ENCODE results near the gene NKX2-2. TPM values are rescaled to one million over a fixed set of nuclear protein-coding genes. Genes with fewer than 3 reads are reported as not detected.

Gene NKX2-2
- total RNA-seq, 1 experiment from 2014 or later: not detected

DNA sequence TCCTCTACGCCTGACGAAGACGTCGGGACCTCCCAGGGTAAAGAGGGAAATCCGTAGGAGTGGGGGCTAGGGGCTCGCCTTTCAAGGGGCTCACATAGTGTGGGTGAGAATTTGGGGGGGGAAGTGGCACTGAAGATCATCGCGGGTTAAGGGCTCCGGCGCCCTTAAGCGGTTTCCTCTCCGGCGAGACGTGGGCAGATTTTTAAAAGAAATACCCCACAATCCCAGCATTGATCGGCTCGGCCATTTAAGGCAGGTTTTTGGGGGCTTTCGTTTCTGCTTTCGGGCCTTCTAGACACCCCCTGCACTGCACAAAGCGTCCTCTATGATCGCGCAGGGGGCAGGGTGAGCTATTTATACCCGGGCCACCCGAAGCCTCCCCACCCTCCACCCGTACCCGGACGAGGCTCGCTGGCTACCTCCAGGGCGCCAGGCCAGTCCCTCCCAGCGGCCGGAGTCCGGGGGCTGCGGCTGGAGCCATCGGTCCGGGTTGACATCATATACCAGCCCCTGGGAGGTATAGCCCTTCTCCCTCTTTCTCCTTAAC is 1.2 kb downstream of the NKX2-2 start:
- no peak for DNase-seq
- Histone ChIP-seq H3K4me1 (ENCODE audit: insufficient read depth, low read length) (0 out of 2 replicates have a peak, but pooled peaks cover 8% of the 10 kb centered on the region), H3K9me2 (replicated peaks; ENCODE audit: low read length) (no peaks in the 10 kb centered on the region), H3K9ac (ENCODE audit: low read length) (no peak overlapping the region), H3F3A (ENCODE audit: low read length, unreplicated experiment) (no peaks in the 10 kb centered on the region), H3K27ac (ENCODE audit: low read length) (no peak overlapping the region), H2AFZ (ENCODE audit: low read length) (no peak overlapping the region), H3K4me3 (ENCODE audit: low read length) (peak overlapping the region; percentile 50), H3K27me3 (ENCODE audit: low read length) (peaks cover 82% of the 10 kb centered on the region), H3K4me2 (ENCODE audit: low read length) (peak overlapping the region; percentile 77), H4K20me1 (ENCODE audit: low read length) (no peaks in the 10 kb centered on the region), H3K9me3 (ENCODE audit: low read length) (no peaks in the 10 kb centered on the region), H3K36me3 (ENCODE audit: low read depth, low read length) (no peaks in the 10 kb centered on the region), H3K79me2 (ENCODE audit: low read length) (no peaks in the 10 kb centered on the region)
- ChIA-PET CTCF (no interaction called here), POLR2A (ENCODE audit: unreplicated experiment) (no interaction called here)
- TF ChIP-seq EZH2phosphoT487 (IDR thresholded peaks at IDR 0.05; ENCODE audit: borderline replicate concordance, low read length) (no peak), EZH2 (IDR thresholded peaks at IDR 0.05; ENCODE audit: low read length, unreplicated experiment) (no peak)
- TF ChIP-seq, protein P1, sequence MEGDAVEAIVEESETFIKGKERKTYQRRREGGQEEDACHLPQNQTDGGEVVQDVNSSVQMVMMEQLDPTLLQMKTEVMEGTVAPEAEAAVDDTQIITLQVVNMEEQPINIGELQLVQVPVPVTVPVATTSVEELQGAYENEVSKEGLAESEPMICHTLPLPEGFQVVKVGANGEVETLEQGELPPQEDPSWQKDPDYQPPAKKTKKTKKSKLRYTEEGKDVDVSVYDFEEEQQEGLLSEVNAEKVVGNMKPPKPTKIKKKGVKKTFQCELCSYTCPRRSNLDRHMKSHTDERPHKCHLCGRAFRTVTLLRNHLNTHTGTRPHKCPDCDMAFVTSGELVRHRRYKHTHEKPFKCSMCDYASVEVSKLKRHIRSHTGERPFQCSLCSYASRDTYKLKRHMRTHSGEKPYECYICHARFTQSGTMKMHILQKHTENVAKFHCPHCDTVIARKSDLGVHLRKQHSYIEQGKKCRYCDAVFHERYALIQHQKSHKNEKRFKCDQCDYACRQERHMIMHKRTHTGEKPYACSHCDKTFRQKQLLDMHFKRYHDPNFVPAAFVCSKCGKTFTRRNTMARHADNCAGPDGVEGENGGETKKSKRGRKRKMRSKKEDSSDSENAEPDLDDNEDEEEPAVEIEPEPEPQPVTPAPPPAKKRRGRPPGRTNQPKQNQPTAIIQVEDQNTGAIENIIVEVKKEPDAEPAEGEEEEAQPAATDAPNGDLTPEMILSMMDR (conservative IDR thresholded peaks at IDR 0.05; ENCODE audit: low read depth, low read length): no peak
- ATAC-seq: no peak
- BruUV-seq (replicated peaks): no TSS peak
- intact Hi-C loops (cut with micrococcal nuclease): no loop called here

DNA sequence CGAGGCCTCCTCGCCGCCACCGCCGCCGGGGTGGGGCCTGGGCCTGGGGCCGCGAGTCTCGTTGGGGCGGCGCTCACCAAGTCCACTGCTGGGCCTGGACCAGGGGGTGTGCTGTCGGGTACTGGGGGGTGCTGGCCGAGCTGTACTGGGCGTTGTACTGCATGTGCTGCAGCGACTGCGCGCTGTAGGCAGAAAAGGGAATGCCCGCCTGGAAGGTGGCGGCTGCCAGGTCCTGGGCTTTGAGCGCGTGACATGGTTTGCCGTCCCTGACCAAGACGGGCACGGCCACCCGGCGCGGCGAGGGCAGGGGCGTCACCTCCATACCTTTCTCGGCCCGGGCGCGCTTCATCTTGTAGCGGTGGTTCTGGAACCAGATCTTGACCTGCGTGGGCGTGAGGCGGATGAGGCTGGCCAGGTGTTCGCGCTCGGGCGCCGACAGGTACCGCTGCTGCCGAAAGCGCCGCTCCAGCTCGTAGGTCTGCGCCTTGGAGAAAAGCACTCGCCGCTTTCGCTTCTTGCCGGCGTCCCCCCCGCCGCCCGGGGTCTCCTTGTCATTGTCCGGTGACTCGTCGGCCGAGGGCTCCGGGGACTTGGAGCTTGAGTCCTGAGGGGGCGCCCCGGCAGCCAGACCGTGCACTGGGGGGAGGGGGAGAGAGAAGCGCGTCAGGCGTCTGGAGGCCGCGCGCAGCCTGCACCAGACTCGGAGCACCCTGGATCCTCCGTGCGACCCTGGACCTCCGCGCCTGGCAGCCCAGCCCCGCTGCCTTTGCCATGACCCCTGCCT is 1.8 kb downstream of the NKX2-2 start:
- TF ChIP-seq EZH2phosphoT487 (IDR thresholded peaks at IDR 0.05; ENCODE audit: borderline replicate concordance, low read length) (no peak), EZH2 (IDR thresholded peaks at IDR 0.05; ENCODE audit: low read length, unreplicated experiment) (no peak)
- TF ChIP-seq, protein P1 (conservative IDR thresholded peaks at IDR 0.05; ENCODE audit: low read depth, low read length): no peak
- 0 out of 2 replicates have a peak, but pooled peaks cover 8% of the 10 kb centered on the region for H3K4me1 ChIP-seq (ENCODE audit: insufficient read depth, low read length)
- H3K9ac ChIP-seq (ENCODE audit: low read length): no peak overlapping the region
- ATAC-seq (peak; percentile 13; the same call in 1 of the 2 replicates), DNase-seq (no peak)
- no peak overlapping the region for H3K27ac ChIP-seq (ENCODE audit: low read length)
- ChIA-PET CTCF (no interaction called here), POLR2A (ENCODE audit: unreplicated experiment) (no interaction called here)
- H3F3A ChIP-seq (ENCODE audit: low read length, unreplicated experiment): no peaks in the 10 kb centered on the region
- H2AFZ ChIP-seq (ENCODE audit: low read length): no peak overlapping the region
- H3K4me2 ChIP-seq (ENCODE audit: low read length): peak overlapping the region; percentile 77
- no TSS peak for BruUV-seq (replicated peaks)
- no peaks in the 10 kb centered on the region for H3K9me3 ChIP-seq (ENCODE audit: low read length)
- no peaks in the 10 kb centered on the region for H4K20me1 ChIP-seq (ENCODE audit: low read length)
- peaks cover 80% of the 10 kb centered on the region for H3K27me3 ChIP-seq (ENCODE audit: low read length)
- H3K36me3 ChIP-seq (ENCODE audit: low read depth, low read length): no peaks in the 10 kb centered on the region
- H3K79me2 ChIP-seq (ENCODE audit: low read length): no peaks in the 10 kb centered on the region
- intact Hi-C loops (cut with micrococcal nuclease): no loop called here
- H3K4me3 ChIP-seq (ENCODE audit: low read length): peak overlapping the region; percentile 50
- H3K9me2 ChIP-seq (replicated peaks; ENCODE audit: low read length): no peaks in the 10 kb centered on the region

DNA sequence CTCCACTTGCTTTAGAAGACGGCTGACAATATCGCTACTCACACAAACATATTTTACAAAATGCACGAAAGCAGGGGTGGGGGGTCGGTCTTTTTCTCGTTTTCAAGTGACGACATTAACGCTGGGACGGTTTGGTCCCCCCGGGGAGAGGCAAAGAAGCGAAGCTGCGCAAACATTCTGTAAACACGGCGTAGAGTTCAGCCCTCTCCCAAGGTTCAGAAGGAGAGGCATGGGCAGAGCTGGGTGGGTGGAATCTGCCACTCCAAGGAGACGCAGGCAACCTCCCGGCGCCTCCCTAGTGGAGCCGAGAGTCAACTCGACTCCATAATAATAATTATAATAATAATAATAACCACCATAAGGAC is 2.4 kb downstream of the NKX2-2 start:
- TF ChIP-seq EZH2 (IDR thresholded peaks at IDR 0.05; ENCODE audit: low read length, unreplicated experiment) (no peak), EZH2phosphoT487 (IDR thresholded peaks at IDR 0.05; ENCODE audit: borderline replicate concordance, low read length) (no peak)
- TF ChIP-seq, protein P1 (conservative IDR thresholded peaks at IDR 0.05; ENCODE audit: low read depth, low read length): no peak
- 0 out of 2 replicates have a peak, but pooled peaks cover 8% of the 10 kb centered on the region for H3K4me1 ChIP-seq (ENCODE audit: insufficient read depth, low read length)
- BruUV-seq (replicated peaks): no TSS peak
- H2AFZ ChIP-seq (ENCODE audit: low read length): no peak overlapping the region
- H3K4me3 ChIP-seq (ENCODE audit: low read length): no peak overlapping the region
- H3K36me3 ChIP-seq (ENCODE audit: low read depth, low read length): no peaks in the 10 kb centered on the region
- no peaks in the 10 kb centered on the region for H3F3A ChIP-seq (ENCODE audit: low read length, unreplicated experiment)
- H3K27ac ChIP-seq (ENCODE audit: low read length): no peak overlapping the region
- H4K20me1 ChIP-seq (ENCODE audit: low read length): no peaks in the 10 kb centered on the region
- no peak for DNase-seq
- no peaks in the 10 kb centered on the region for H3K79me2 ChIP-seq (ENCODE audit: low read length)
- intact Hi-C loops (cut with micrococcal nuclease): no loop called here
- H3K9me2 ChIP-seq (replicated peaks; ENCODE audit: low read length): no peaks in the 10 kb centered on the region
- H3K9me3 ChIP-seq (ENCODE audit: low read length): no peaks in the 10 kb centered on the region
- no peak overlapping the region for H3K4me2 ChIP-seq (ENCODE audit: low read length)
- no peak overlapping the region for H3K9ac ChIP-seq (ENCODE audit: low read length)
- no peak for ATAC-seq
- ChIA-PET POLR2A (ENCODE audit: unreplicated experiment) (no interaction called here), CTCF (no interaction called here)
- H3K27me3 ChIP-seq (ENCODE audit: low read length): peaks cover 80% of the 10 kb centered on the region

Data from PC-3 (cell line).